HG03575 (cell line): ENCODE measurements around the gene TRMU.

Experiments used
- ATAC-seq: cut with Tn5 transposase; IDR thresholded peaks from one replicate; pipeline ENCODE4 v1.9.1; 2021; ENCODE audit not compliant: unreplicated experiment, insufficient number of reproducible peaks, low FRiP score; ENCODE audit errors: extremely low read depth

Gene TRMU

DNA sequence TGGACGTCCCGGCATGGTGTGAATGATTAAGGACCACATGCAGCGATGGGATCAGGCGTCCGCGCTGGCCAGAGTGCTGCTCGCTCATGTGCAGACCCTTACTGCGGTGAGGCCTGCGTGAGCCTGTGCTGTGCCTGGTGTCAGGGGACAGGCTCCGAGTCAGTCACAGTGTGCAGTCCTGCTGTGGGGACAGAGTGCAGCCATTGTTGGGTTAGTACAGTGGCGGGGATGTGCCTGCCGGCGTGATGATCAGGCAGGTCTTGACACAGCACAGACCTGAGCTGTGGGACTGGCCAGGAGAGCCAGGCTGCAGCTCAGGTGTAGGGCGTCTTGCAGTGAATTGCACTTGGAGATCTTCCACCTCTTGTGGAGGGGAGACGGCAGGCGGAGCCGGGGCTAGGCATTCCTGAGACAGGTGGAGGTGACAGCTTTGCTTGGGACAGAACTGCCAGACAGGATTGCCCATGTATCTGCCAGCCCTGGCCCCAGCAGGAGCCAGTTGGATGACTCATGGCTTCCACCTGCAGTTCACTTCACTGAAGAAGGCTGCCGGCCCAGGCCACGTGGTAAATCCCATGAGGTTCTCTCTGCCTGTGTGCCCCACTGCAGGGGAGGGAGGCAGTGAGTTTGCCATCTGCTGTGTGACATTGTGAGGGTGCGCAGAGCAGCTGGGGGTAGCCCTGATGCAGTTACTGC lies 17.3 kb downstream of the TRMU start:
- no peak for ATAC-seq

DNA sequence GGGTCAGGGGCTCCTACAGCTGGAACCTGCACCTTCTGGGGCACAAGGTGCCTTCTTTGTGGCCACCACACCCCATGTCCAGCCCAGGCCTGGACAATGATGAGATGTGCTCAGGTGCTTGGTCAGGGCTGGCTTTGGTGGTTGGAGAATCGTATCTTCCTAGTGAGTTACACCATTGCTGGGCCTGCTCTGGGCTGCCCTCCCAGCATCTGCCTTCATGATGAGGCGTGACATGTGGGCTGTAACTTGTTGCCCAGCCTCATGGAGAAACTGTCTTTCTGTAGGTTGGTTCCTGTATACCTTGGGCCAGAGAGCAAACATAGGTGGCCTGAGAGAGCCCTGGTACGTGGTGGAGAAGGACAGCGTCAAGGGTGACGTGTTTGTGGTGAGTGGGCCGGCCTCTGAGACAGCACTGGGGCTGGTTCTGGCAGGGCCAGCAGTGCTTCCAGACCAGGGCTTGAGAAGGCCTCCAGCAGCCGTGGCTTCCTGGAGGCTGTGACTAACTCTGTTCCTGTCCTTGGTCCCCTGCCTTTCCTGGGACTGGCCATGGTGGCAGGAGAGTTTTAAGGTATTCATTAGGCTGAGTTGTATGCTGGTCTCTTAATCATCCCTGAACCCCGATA lies 18.1 kb downstream of the TRMU start:
- no peak for ATAC-seq

DNA sequence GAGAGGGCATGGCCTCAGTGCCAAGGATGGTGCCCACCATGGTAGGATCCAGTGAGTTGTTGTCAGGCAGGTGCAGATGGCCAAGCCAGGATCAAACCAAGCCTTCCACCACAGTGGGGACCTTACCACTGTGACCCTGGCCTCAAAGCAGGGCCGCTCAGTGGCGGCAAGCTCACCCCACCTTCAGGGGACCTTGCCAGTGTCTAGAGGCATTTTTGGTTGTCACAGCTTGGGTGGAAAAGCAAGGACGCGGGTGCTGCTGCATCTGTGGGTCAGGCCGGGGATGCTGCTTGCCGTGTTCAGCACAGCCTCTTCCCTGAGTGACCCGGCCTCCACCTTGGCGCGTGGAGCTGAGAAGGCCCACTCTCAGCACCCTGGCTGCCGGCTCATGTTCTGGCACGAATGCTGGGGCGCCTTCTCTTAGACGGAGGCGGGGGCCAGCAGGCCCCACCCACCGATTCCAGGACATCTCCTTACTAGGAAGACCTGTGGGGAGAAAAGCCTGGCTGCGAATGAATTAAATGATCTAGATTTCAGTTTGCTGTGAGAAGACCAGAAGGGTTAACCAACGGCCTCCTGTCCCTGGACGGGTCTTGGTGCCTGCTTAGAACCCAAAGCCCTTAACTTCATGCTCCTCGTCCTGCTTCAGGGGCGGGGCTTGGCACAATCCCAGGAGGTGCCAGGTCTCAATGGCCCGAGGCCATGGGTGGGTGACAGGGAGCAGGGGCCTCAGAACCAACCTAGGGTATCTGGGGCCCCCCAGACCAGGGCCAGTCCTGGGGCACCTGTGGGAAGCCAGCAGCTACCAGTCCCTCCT lies 18.9 kb downstream of the TRMU start:
- ATAC-seq = no peak

DNA sequence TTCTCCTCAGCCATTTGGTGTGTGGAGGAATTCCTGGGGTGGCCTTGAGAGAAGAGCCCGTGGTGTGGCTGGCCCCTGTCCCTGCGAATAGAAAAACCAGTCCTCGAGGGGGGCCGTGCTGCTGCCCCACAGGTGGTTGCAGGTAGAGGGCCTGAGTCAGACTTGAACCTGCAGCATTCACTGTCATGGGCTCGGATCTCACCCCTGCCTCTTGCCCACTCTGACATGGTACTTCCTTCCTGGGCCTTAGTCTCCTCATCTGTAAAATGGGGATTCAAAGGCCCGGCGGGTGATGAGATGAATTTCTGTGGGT lies 19.4 kb downstream of the TRMU start:
- ATAC-seq = no peak

DNA sequence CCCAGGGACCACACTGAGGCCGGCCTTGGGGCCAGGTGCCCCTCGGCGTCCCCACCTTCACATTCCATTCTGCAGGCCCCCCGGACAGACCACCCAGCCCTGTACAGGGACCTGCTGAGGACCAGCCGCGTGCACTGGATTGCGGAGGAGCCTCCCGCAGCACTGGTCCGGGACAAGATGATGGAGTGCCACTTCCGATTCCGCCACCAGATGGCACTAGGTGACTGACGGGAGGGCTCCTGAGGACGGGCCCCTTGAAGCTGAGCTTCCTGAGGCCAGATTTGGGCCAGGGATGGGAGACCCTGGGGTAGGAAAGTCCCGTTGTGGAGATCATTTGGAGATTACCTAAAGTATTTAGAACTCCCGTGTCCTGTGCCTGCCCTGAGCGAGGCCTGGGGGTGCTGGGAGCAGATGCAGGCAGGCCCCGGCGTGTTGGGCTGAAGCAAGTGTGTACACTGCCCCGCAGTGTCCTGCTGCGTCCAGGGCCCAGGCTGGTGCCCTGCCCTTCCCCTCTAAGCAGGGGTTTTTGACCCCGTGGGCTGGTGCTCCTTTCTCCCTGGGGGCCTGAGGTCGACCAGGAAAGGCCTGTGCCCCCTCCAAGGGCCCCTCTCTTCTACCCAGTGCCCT lies 20.0 kb downstream of the TRMU start:
- ATAC-seq = no peak

DNA sequence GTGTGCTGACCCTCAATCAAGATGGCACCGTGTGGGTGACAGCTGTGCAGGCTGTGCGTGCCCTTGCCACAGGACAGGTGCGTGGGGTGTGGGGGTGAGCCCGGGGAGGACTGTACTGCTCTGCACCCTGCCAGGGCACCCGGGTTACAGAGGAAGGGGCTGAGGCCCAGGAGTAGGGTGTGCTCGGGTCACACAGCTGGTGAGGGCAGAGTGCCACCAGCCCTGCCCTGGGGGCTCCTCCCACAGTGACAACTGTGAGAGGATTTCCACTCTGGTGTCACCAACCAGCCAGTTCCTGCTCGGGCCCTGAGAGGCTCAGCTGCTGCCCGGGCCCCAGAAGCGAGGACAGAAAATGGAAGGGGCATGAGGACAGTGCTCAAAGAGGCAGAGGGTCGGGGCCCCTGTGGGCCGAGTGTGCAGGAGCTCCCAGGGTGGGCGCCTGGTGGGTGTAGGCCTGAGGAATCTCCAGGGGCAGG lies 20.5 kb downstream of the TRMU start:
- no peak for ATAC-seq

DNA sequence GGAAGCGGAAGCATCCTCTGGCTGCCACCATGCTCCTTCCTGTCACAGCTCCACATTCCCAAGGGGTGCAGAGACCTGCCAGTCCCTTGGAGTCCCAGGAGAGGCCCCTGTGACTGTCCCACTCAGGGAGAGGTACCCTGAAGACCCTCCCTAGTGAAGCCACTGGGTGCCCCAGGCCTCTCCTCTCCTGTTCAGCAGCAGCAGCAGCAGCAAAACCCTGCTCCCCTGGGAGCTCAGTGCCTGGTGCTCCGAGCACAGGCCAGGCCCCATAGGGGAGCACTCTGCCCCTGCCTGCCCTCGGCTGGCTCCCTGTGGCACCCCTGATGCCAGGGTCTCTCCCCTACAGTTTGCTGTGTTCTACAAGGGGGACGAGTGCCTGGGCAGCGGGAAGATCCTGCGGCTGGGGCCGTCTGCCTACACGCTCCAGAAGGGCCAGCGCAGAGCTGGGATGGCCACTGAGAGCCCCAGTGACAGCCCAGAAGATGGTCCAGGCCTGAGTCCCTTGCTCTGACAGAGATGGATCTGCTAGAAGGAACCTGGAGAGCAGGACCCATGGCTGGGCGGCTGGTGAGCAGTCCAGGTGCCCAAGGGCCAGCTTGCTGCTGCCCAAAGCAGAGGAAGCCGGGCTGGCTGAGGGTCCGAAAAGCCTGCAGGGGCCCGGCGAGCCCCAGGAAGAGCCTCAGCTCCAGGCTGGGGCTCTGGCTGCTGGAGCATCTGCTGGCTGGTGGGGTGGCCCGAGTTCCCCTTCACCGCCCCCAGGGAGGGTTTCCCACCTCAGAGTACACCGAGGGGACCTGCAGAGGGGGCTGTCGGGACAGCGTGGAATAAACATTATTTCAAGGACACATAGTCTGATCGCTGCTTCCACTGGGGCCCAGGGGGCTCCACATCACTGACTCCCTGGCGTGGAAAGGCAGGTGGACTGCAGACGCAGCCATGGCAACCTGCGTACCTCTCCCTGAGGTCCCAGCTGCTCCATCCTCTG lies 21.3 kb downstream of the TRMU start:
- no peak for ATAC-seq

DNA sequence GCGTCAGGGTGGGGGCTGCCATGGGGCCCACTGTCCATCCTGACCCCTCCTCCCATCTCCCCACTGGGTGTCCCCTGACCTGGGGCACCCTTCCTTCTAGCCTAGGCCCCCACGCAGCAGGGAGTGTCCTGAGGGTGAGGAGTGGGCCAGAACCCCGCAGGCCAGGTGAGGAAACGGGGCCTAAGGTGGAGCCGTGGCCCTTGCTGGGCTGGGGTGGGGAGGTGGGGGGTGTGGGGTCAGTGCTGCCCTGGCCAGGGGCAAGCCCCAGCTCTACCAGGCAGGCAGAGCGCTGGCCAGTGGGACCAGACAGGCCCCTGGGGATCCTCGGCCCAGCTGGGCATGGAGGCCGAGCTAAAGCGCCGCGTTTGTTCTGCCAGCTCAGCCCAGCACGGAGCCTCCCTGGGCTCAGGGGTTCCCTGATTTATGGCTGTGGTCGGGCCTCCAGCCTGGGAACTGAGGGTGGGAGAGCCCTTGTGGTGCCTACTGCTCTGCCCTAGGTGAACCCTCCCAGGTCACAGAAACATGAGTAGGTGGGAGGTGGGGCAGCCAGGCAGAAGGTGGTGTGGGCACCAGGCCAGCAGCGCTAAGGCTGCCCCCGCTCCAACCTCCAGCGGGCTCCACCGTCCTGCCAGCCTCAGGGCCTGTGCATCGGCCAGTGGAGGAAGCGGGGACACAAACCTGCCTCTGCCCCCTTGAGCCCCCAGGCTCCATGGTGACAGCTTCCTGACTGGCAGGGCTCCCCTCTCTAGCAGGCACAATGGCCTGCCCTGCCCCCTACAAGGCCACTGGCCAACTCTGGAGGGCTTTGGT lies 22.4 kb downstream of the TRMU start:
- ATAC-seq = no peak

DNA sequence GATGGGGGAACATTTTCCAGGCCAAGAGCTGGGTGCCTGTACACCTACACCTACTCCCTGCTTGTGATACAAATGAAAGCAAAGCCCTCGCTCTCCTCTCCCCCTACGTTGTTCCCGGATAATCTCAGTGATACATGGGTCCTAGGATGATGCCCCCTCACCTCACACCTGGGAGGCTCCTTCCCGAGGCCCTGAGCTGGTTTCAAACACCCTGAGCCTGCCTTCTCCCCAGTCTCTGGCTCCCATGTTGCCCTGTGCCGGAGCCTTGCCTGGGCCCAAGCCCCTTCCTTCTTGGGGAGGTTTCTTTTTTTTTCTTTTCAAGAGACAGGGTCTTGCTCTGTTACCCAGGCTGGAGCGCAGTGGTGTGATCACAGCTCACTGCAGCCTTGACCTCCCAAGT lies 23.3 kb downstream of the TRMU start:
- ATAC-seq = no peak

DNA sequence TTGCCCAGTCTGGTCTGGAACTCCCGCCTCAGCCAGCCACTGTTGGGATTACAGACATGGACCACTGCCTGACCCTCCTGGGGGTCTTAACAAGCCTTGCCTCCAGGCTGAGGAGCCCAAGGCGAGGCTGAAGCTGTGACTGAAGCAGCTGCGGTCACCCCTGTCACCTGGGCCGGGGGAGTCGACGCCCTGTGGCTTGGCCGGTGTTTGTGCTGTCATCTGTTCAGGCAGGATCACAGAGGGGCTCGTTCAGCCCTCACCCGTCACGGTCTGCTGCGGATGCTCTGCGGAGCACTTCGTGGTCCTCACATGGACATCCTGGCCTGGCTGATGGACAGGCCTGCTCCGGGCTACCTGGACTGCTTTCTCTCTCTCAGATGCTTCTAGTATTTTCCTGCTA lies 23.8 kb downstream of the TRMU start:
- ATAC-seq = no peak

DNA sequence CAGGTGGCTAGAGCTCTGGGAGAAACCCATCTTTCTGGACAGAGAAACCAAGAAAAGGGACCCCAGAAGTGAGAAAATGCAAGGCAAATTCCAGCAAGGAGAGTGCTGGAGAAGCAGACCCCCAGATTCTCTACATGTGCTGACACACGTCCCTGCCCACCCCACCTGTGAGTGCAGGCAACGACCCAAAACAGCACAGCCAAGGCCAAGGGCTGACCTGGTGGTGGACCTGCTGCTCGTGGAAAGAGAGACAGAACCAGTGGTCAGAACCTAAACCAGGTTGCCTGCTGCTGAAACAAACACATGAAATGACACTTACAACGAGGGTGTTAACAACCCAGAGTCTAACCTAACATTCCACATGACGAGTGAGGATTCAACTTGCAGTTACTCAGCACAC lies 24.6 kb downstream of the TRMU start:
- no peak for ATAC-seq

DNA sequence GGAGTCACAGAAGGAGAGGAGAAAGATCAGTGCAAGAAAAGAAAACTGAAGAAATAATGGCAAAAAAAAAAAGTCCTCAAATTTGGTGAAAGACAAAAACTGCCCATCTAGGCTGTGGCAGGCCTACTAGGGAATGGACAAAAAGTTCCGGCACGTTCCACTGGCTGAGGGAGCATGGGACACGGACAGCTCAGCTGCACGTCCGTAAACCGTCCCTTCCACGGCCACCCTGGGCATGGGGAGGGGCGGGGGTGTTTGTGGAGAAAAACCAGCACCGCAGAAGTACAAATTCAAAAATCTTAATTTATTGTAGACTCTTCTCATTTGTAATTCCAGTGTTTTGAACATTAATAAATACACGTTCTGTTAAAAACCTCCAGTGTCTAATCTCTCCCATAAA lies 25.4 kb downstream of the TRMU start:
- ATAC-seq = no peak

DNA sequence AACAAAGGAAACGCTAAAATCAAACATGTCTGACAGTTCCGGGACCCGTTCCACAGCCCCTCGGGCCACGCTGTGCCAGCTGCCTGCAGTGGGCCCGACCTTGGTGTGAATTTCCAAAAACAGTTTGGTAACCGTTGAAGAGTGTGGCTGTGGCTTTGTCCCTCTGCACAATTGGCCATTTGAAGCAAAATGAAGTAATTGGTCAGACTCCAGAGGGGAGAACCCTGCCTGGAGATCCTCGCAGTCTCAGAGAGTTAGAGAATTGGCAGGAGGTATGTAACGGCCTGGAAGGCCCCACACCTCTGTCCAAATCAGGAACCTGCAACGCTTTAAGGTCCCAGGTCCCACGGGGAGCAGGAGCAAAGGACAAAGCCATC lies 26.3 kb downstream of the TRMU start:
- no peak for ATAC-seq

DNA sequence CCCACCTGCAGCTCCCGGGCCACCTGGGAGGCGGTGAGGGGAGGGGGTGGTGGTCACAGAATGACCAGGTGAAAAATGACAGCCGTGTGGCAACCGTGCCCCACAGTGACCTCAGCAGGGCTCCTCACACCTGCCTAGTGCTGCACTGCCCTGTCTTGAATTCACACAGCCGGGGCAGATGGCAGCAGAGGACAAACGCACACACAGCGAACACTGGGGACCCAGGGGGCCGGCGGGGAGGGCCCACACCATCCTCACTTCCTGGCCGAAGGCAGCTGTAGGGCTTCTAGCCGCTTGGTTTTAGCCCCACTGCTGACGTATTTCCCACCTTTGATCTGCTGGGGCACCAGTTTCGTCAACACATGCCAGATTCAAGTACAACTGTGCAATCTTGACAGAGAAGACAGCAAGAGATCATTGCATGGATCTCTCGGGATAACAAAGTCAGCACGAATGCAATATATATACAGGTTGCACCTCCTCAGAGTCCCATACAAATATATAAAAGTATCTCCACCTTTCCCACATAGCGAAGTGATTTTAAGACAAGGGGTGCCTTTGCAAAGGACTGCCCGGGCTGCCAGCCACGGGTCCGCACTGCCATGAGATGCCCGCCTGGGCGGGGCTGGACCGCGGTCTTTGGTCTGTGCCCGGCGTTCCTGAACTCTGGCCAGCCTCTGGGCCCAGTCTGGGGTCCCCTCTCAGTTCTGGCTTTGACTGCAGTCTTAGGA lies 26.9 kb downstream of the TRMU start:
- ATAC-seq = no peak

DNA sequence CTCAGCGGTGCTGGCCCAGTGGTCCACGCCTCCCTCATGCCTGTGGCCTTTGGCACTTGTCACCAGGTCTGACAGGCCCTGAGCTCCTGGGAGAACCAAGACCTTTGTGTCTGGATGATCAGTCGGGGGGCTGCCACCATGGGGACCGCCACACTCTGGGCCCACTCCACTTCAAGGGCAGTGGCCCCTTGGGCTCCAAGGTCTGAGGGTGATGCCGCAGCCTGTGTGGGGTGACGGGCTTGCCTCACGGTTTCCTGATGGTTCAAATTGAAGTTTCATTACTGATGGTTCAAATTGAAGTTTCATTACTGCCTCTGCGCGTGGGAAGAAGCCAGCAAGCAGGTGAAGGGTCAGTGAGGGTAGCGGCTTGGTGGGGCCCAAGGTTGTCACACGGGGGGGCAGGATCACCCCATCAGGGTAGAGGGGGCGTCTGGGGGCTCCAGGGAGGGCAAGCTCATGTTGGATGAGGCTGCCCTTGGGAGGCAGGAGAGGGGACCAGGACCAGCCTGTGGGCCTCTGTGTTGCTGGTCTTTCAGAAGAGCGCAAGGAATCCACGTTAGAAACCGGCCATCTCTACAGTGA lies 27.5 kb downstream of the TRMU start:
- no peak for ATAC-seq

DNA sequence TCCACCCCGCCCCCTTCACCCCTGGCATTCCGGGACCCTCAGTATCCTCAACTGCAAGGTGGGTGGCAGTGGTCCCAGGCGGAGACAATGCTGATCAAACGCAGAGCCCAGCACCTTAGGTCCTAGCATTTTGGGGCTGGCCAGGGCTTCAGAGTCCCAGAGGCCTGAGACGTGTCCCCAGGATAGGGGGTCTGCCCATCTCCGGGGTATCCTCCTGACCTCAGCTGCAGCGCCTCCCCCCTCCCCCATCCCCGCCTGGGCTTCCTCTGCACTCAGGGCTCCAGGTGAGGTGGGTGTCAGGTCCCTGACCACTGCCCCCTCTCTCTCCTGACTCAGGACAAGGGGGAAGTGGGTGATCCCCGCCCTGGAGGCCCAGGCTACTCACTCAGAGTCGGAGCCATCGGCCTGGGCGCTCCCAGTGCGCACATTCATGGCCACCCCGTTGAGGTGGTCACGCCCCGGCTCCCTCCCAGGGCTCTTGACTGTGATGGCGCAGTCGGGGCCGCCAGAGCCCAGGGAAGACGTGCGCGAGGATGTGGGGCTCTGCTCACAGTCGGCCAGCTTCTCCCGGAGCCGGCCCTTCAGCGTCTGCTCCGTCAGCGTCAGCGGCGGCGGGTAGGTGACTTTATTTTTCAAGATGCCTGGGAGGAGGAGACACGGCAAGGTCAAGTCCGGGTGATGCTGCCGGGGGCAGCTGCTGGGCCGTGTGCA lies 28.3 kb downstream of the TRMU start:
- ATAC-seq = no peak
